GM23248 (cell line): Measurements from ENCODE around the gene ARHGEF28.

Experiments
- EZH2 ChIP-seq: fragments of 200-600 bp; sonication (generic); IDR thresholded peaks from 2 replicates; pipeline ENCODE4 v1.6.1; 2018; ENCODE audit warnings: antibody characterized with exemption, mild to moderate bottlenecking; ENCODE audit not compliant: insufficient read depth, poor library complexity, severe bottlenecking
- EZH2phosphoT487 ChIP-seq: fragments of 200-600 bp; sonication (generic); IDR thresholded peaks from 2 replicates; pipeline ENCODE4 v1.6.1; 2018; ENCODE audit warnings: antibody characterized with exemption, moderate library complexity, mild to moderate bottlenecking, low read depth; ENCODE audit not compliant: insufficient read depth

GRCh38 chr5:73678807-73679206, 52.8 kb downstream of the ARHGEF28 start:
- no peak for TF ChIP-seq EZH2phosphoT487
- TF ChIP-seq EZH2: no peak
